ENCODE results near the gene MIEN1.

GRCh38 chr17:39745335-39746144 lies 15.2 kb upstream of the MIEN1 start:
- TF ChIP-seq CTCF (IDR thresholded peaks at IDR 0.05; ENCODE audit: low read depth, low read length) (no peak), EZH2phosphoT487 (IDR thresholded peaks at IDR 0.05; ENCODE audit: low read depth) (no peak)

Data from OCI-LY3 (cell line).